K562 (cell line): ENCODE data around the gene BHLHE23. TPM values are rescaled to one million over a fixed set of nuclear protein-coding genes. Genes with fewer than 3 reads are reported as not detected.
A peak's percentile ranks its signal among the peaks of the same experiment; 100 is the strongest.

ENCODE experiments used
- ATAC-seq: fragments of 200-7000 bp; cut with Tn5 transposase; 3 replicates; pipeline ENCODE4 v1.9.1; 2020; ENCODE audit warnings: moderate library complexity
- BruUV-seq: library from RNA; stranded (reverse); fragments of 400-500 nt; replicated peaks from 2 replicates; lab custom pipeline; 2021; lab: Mats Ljungman, UMichigan
- CTCF ChIA-PET: fragments of 300-600 bp; formaldehyde crosslinking; extraction: SDS; loops from one replicate; lab custom pipeline; 2021; ENCODE audit warnings: low intra/inter-chr PET ratio; lab: Yijun Ruan, JAX
- POLR2A ChIA-PET: fragments of 300-600, 350-650 bp; sonication (Branson Sonifier 250); formaldehyde crosslinking; extraction: SDS; loops from one replicate; lab custom pipeline; 2021; ENCODE audit warnings: antibody characterized with exemption, inconsistent platforms; lab: Yijun Ruan, JAX
- DNase-seq, 4 experiments: peaks; one replicate each; pipeline versions ENCODE4 v3.0.0 to v3.0.0-alpha.2; 2011 to 2018; ENCODE audit warnings: low spot score in 3 of 4, mixed read lengths in 3 of 4; ENCODE audit errors: extremely low read depth in 1 of 4
- FAIRE-seq: peaks from 2 replicates; lab custom pipeline; 2011; peaks lifted over from hg19 to GRCh38; lab: Jason Lieb, UNC
- H2AFZ ChIP-seq: 2 replicates; pipeline ENCODE4 v1.6.0; 2011; ENCODE audit warnings: low read depth, low read length, control low read depth, inconsistent platforms
- H3K27ac ChIP-seq: fragments of 200-600 bp; 3 replicates; pipeline ENCODE4 v1.8.0; 2011; ENCODE audit warnings: low read depth, mild to moderate bottlenecking, control low read depth, inconsistent platforms, low read length, moderate library complexity, mixed read lengths; ENCODE audit errors: extremely low read depth
- H3K27me3 ChIP-seq, 2 experiments: fragments of 300-600 bp in 1 of 2; 2 replicates in 1 of 2; 3 replicates in 1 of 2; pipeline versions ENCODE4 v1.6.0 to v1.8.0; 2011; ENCODE audit warnings: inconsistent platforms in 2 of 2, low read length in 2 of 2, mild to moderate bottlenecking in 1 of 2, mixed read lengths in 1 of 2, moderate library complexity in 1 of 2; ENCODE audit not compliant: control insufficient read depth in 2 of 2, insufficient read depth in 2 of 2
- H3K36me3 ChIP-seq: fragments of 300-600 bp; 3 replicates; pipeline ENCODE4 v1.8.0; 2011; ENCODE audit warnings: mild to moderate bottlenecking, low read length, inconsistent platforms; ENCODE audit not compliant: control insufficient read depth, insufficient read depth
- H3K4me1 ChIP-seq, 2 experiments: fragments of 200-600 bp in 1 of 2; replicated peaks in 1 of 2; 2 replicates in 1 of 2; 3 replicates in 1 of 2; pipeline versions ENCODE4 v1.5.1 to v1.8.0; 2011; ENCODE audit warnings: inconsistent platforms in 2 of 2, low read length in 2 of 2, mild to moderate bottlenecking in 1 of 2, mixed read lengths in 1 of 2, moderate library complexity in 1 of 2; ENCODE audit not compliant: control insufficient read depth in 2 of 2, insufficient read depth in 2 of 2
- H3K4me2 ChIP-seq: 2 replicates; pipeline ENCODE4 v1.6.1; 2011; ENCODE audit warnings: low read length, control low read depth, inconsistent platforms, mixed read lengths; ENCODE audit not compliant: insufficient read depth
- H3K4me3 ChIP-seq: fragments of 200-600 bp; sonication (generic), shearing (Covaris generic); 2 replicates; pipeline ENCODE4 v1.5.1; 2016; ENCODE audit warnings: control low read depth, inconsistent platforms
- H3K79me2 ChIP-seq: fragments of 200-600 bp; 3 replicates; pipeline ENCODE4 v1.8.0; 2011; ENCODE audit warnings: low read length, inconsistent platforms; ENCODE audit not compliant: control insufficient read depth, insufficient read depth
- H3K9ac ChIP-seq, 2 experiments: 2 replicates each; pipeline versions ENCODE4 v1.6.0 to v1.6.1; 2011; ENCODE audit warnings: low read depth in 2 of 2, low read length in 2 of 2, control low read depth in 1 of 2, inconsistent platforms in 1 of 2, mild to moderate bottlenecking in 1 of 2, mixed read lengths in 1 of 2; ENCODE audit not compliant: insufficient read depth in 1 of 2
- H3K9me1 ChIP-seq: one replicate; pipeline ENCODE4 v1.6.0; 2011; ENCODE audit warnings: inconsistent platforms, mild to moderate bottlenecking, low read length, moderate library complexity; ENCODE audit not compliant: control insufficient read depth, insufficient read depth
- H3K9me3 ChIP-seq: replicated peaks from 2 replicates; pipeline ENCODE4 v1.5.1; 2011; ENCODE audit warnings: low read depth, low read length, inconsistent platforms; ENCODE audit not compliant: control insufficient read depth, insufficient read depth
- H4K20me1 ChIP-seq: replicated peaks from 2 replicates; pipeline ENCODE4 v1.6.1; 2011; ENCODE audit warnings: low read length, inconsistent platforms, mixed read lengths; ENCODE audit not compliant: control insufficient read depth, insufficient read depth
- NUFIP1 ChIP-seq: fragments of 450-650 bp; IDR thresholded peaks from 2 replicates; pipeline ENCODE4 v1.6.1; 2018; ENCODE audit not compliant: partially characterized antibody
- WGBS: fragments of 100-300 bp; shearing (Covaris generic); methylation state at CpG from one replicate; pipeline ENCODE4 v1.1.6; 2016; ENCODE audit warnings: low coverage, mixed read lengths; ENCODE audit not compliant: insufficient coverage; ENCODE audit errors: missing lambda C conversion rate; 5-methylcytosine and 5-hydroxymethylcytosine counted together
- in situ Hi-C: fragments of 300-500 bp; cut with MboI; formaldehyde crosslinking; loops from 4 replicates; pipeline ENCODE4 v1.15.0; 2018; ENCODE audit warnings: inconsistent platforms, mixed read lengths
- intact Hi-C: fragments of 100-400 bp; cut with micrococcal nuclease; formaldehyde crosslinking; loops from 2 replicates; pipeline ENCODE4 v1.14.2; 2022
- polyA plus RNA-seq, 8 experiments: library from polyadenylated mRNA; depleted of rRNA in 4 of 8; stranded (reverse) in 5 of 8; unstranded in 3 of 8; fragments of >200 nt; fragmentation: Nextera tagmentation in 2 of 8; fragmentation: Illumina TruSeq in 1 of 8; extraction: Ambion mirVana in 2 of 8; extraction: Trizol in 1 of 8; gene quantifications; 2 replicates each; pipeline versions ENCODE4 v1.2.1 to v1.2.3, GENCODE V29; 2011 to 2014; ENCODE audit warnings: inconsistent platforms in 1 of 8, missing spikeins in 1 of 8
- total RNA-seq, 7 experiments: library from RNA; depleted of rRNA in 6 of 7; stranded (reverse); fragments of >200 nt in 6 of 7; fragmentation: Illumina TruSeq in 2 of 7; extraction: Trizol in 2 of 7; gene quantifications; 2 replicates each; pipeline versions ENCODE4 v1.2.1 to v1.2.3, GENCODE V29; 2011 to 2021; ENCODE audit warnings: low replicate concordance in 1 of 7
- TF ChIP-seq, protein P1 (sequence below): sonication (generic); formaldehyde crosslinking; IDR thresholded peaks from 2 replicates; pipeline ENCODE4 v1.8.1; 2023; ENCODE audit warnings: mild to moderate bottlenecking, missing genetic modification reagents

BHLHE23 gene
- total and polyA plus RNA-seq, 9 of the 15 experiments (the other 6 are each of a cell fraction or from before 2014, with no cell fraction given): not detected

GRCh38 chr20:63005862-63006539 lies 763 bp downstream of the BHLHE23 start:
- H2AFZ ChIP-seq: no peak overlapping the region
- no peaks in the 10 kb centered on the region for H3K9me3 ChIP-seq
- H3K79me2 ChIP-seq: no peaks in the 10 kb centered on the region
- H3K4me3 ChIP-seq: no peak overlapping the region
- peaks cover 5 to 37% of the 10 kb centered on the region in 2 experiments; a peak in 3 of 5 replicates for H3K4me1 ChIP-seq
- POLR2A ChIA-PET: no interaction called here
- CTCF ChIA-PET: no interaction called here
- TF ChIP-seq, protein P1, sequence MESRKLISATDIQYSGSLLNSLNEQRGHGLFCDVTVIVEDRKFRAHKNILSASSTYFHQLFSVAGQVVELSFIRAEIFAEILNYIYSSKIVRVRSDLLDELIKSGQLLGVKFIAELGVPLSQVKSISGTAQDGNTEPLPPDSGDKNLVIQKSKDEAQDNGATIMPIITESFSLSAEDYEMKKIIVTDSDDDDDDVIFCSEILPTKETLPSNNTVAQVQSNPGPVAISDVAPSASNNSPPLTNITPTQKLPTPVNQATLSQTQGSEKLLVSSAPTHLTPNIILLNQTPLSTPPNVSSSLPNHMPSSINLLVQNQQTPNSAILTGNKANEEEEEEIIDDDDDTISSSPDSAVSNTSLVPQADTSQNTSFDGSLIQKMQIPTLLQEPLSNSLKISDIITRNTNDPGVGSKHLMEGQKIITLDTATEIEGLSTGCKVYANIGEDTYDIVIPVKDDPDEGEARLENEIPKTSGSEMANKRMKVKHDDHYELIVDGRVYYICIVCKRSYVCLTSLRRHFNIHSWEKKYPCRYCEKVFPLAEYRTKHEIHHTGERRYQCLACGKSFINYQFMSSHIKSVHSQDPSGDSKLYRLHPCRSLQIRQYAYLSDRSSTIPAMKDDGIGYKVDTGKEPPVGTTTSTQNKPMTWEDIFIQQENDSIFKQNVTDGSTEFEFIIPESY (CRISPR knock-in tag): peak; percentile 38; the same call in 1 of the 2 replicates
- TF ChIP-seq NUFIP1: no peak
- H4K20me1 ChIP-seq: no peaks in the 10 kb centered on the region; the same call in none of the 2 replicates
- no peak overlapping the region for H3K4me2 ChIP-seq
- 79% methylated on average over 40 of the region's 90 CpGs for WGBS
- H3K9me1 ChIP-seq: no peaks in the 10 kb centered on the region
- no peaks in the 10 kb centered on the region for H3K36me3 ChIP-seq
- no TSS peak for BruUV-seq
- FAIRE-seq (no peak), DNase-seq (no peak), ATAC-seq (no peak)
- in situ Hi-C loops (no loop called here), intact Hi-C loops (loop anchor here (5.0 kb wide), 1 partner anchor 104 kb away; no protein-coding TSS in a partner anchor)
- peaks cover 29 to 62% of the 10 kb centered on the region in 2 experiments for H3K27me3 ChIP-seq
- no peak overlapping the region for H3K9ac ChIP-seq
- H3K27ac ChIP-seq: no peak overlapping the region
